Testis (tissue), 2 donors: ENCODE data around the gene STK39.

Experiments
- POLR2A ChIP-seq: fragments of 450-650 bp; IDR thresholded peaks from one replicate; pipeline ENCODE4 v1.6.1; 2017; ENCODE audit warnings: antibody characterized with exemption, mild to moderate bottlenecking, moderate library complexity
- TF ChIP-seq, protein P1 (sequence below), 3 experiments: fragments of 450-650 bp in 2 of 3; fragments of 200-600 bp in 1 of 3; sonication (generic) in 1 of 3; IDR thresholded peaks; one replicate each; pipeline ENCODE4 v1.5.1; 2016 to 2019; ENCODE audit warnings: antibody characterized with exemption in 3 of 3, mild to moderate bottlenecking in 2 of 3, moderate library complexity in 1 of 3

DNA sequence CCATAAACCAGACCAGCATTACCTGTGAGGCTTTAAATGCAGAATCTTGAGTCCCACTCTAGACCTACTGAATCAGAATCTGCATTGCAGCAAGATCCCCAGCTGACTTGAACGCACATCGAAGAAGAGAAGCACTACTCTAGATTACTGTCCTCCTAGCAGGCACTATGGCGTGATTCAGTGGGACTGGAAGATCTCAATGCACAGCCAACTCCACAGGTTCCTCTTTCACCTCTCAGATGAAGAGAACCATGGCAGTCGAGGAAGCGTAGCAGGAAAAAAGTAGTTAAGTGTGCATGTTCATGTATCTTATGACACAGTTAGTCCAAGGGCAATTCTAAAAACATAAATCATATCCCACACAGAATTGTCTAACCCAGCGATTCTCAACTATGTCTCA lies 97.4 kb downstream of the STK39 start:
- TF ChIP-seq, protein P1, sequence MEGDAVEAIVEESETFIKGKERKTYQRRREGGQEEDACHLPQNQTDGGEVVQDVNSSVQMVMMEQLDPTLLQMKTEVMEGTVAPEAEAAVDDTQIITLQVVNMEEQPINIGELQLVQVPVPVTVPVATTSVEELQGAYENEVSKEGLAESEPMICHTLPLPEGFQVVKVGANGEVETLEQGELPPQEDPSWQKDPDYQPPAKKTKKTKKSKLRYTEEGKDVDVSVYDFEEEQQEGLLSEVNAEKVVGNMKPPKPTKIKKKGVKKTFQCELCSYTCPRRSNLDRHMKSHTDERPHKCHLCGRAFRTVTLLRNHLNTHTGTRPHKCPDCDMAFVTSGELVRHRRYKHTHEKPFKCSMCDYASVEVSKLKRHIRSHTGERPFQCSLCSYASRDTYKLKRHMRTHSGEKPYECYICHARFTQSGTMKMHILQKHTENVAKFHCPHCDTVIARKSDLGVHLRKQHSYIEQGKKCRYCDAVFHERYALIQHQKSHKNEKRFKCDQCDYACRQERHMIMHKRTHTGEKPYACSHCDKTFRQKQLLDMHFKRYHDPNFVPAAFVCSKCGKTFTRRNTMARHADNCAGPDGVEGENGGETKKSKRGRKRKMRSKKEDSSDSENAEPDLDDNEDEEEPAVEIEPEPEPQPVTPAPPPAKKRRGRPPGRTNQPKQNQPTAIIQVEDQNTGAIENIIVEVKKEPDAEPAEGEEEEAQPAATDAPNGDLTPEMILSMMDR (IDR thresholded peaks at IDR 0.05): no peak
- TF ChIP-seq POLR2A: no peak
